Embryonic facial prominence (tissue), 1 donor: ENCODE data around the gene TUBA1A.
"Not testable (repeated sequence)": the region's sequence is repeated elsewhere in the genome, so short reads cannot be mapped to it uniquely, and the experiment has no call there.

Experiments
- DNase-seq: peaks from one replicate; pipeline ENCODE4 v3.0.0-alpha.2; 2016; ENCODE audit errors: extremely low spot score

Gene TUBA1A

DNA sequence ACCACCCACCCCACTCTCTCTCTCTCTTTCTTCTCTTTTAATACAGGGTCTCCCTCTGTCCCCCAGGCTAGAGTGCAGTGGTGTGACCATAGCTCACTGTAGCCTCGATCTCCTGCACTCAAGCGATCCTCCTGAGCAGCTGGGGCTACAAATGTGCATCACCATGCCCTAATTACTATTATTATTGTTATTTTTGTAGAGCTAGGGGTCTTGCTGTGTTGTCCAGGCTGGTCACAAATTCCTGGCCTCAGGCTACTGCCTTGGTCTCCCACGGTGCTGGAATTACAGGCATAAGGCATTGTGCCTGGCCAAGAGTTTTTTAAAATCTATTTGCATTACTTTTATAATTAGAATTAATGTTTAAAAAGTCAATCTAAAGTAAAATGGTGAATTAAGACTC lies 34.7 kb downstream of the TUBA1A start:
- no peak for DNase-seq

- no peak for DNase-seq
These were observed 41.5 kb downstream of the TUBA1A start for GRCh38 chr12:49147384-49147783.

- no peak for DNase-seq
These were observed 42.5 kb downstream of the TUBA1A start for GRCh38 chr12:49146406-49146805.

DNA sequence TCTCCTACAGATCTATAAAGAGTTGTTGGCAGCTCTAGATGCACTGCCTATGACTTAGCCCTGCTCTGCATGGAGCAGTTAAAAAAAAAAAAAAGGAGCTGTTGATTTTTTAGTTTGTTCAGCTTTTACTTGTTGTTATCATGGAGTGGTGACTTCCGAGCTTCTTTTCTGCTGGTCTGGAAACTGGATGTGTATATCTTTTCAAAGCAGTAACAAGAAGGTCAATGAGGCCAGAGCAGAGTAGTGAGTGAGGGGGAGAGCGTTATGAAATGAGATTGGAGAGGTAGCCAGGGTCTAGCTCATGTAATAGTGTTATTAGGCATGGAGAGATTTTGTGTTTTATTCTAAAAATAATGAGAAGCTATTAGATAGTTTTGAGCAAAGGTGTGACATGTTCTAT lies 44.5 kb downstream of the TUBA1A start:
- no peak for DNase-seq

DNA sequence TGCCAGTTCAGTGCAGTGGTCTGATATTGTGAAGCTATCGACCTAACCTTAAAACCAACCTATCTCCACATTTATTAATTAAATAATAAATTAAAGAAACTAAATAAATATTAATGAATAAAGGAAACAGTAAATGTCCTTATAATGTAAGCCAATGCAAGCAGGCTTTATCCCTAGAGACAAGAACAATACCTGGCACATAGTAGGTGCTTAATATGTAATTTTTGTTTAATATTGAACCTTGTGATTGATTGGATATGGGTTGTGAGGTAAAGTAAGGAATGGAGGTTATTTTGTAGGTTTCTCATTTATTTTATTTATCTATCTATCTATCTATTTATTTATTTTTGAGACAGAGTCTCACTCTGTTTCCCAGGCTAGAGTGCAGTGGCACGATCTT lies 49.9 kb downstream of the TUBA1A start:
- DNase-seq = no peak

- DNase-seq = no peak
These were observed 50.3 kb downstream of the TUBA1A start for GRCh38 chr12:49138587-49138986.

- DNase-seq = no peak
These were observed 51.4 kb downstream of the TUBA1A start for GRCh38 chr12:49137476-49137875.

- DNase-seq = not testable (repeated sequence)
These were observed 51.9 kb downstream of the TUBA1A start for GRCh38 chr12:49136997-49137396.
